ENCODE measurements around the gene SGCD.

SGCD gene

GRCh38 chr5:156698323-156698722 lies 371.4 kb downstream of the SGCD start:
- Histone ChIP-seq H4K91ac (ENCODE audit: low read length) (no peak overlapping the region), H3K27ac (ENCODE audit: low read length, poor library complexity, severe bottlenecking) (no peak overlapping the region), H3K79me1 (replicated peaks; ENCODE audit: low read length, poor library complexity, severe bottlenecking) (no peaks in the 10 kb centered on the region), H3K9ac (ENCODE audit: low read length) (no peak overlapping the region), H3K14ac (ENCODE audit: low read length in 2 of 2) (no peak overlapping the region), H3K4me3 (ENCODE audit: insufficient read depth in 1 of 2, low read depth in 1 of 2, low read length in 2 of 2) (no peak overlapping the region), H3K4me2 (ENCODE audit: low read length, poor library complexity, severe bottlenecking) (no peak overlapping the region), H3K4ac (ENCODE audit: low read depth in 1 of 2, low read length in 2 of 2) (no peak overlapping the region), H3K36me3 (ENCODE audit: control insufficient read depth in 1 of 2, insufficient read depth in 2 of 2, low read depth in 1 of 2, low read length in 2 of 2) (no peaks in the 10 kb centered on the region), H3K9me3 (ENCODE audit: control insufficient read depth, low read length) (no peaks in the 10 kb centered on the region), H2AK5ac (ENCODE audit: low read length, severe bottlenecking) (no peak overlapping the region), H2AFZ (ENCODE audit: low read depth, low read length) (no peak overlapping the region), H3K27me3 (ENCODE audit: control insufficient read depth in 1 of 2, insufficient read depth in 1 of 2, low read length in 2 of 2) (no peaks in the 10 kb centered on the region), H2BK15ac (ENCODE audit: low read depth, poor library complexity, severe bottlenecking) (no peak overlapping the region), H2BK5ac (ENCODE audit: low read depth, low read length, poor library complexity, severe bottlenecking) (no peak overlapping the region), H4K8ac (ENCODE audit: low read length) (no peak overlapping the region), H3K18ac (ENCODE audit: low read depth in 1 of 2, low read length in 2 of 2) (no peak overlapping the region), H3K23ac (ENCODE audit: low read length in 2 of 2) (no peak overlapping the region), H3K4me1 (ENCODE audit: control insufficient read depth, insufficient read depth, low read depth, low read length) (no peaks in the 10 kb centered on the region), H2BK120ac (ENCODE audit: low read depth, low read length) (no peak overlapping the region), H2BK12ac (ENCODE audit: low read length in 2 of 2) (no peak overlapping the region)
- no peak for DNase-seq
- WGBS = 60% methylated on average over 3 of the region's 3 CpGs

GRCh38 chr5:156699147-156699546 lies 372.2 kb downstream of the SGCD start:
- Histone ChIP-seq H3K4me1 (ENCODE audit: control insufficient read depth, insufficient read depth, low read depth, low read length) (no peaks in the 10 kb centered on the region), H2BK120ac (ENCODE audit: low read depth, low read length) (no peak overlapping the region), H3K4me2 (ENCODE audit: low read length, poor library complexity, severe bottlenecking) (no peak overlapping the region), H3K4me3 (ENCODE audit: insufficient read depth in 1 of 2, low read depth in 1 of 2, low read length in 2 of 2) (no peak overlapping the region), H3K4ac (ENCODE audit: low read depth in 1 of 2, low read length in 2 of 2) (no peak overlapping the region), H3K79me1 (replicated peaks; ENCODE audit: low read length, poor library complexity, severe bottlenecking) (no peaks in the 10 kb centered on the region), H4K8ac (ENCODE audit: low read length) (no peak overlapping the region), H2BK15ac (ENCODE audit: low read depth, poor library complexity, severe bottlenecking) (no peak overlapping the region), H2BK5ac (ENCODE audit: low read depth, low read length, poor library complexity, severe bottlenecking) (no peak overlapping the region), H3K18ac (ENCODE audit: low read depth in 1 of 2, low read length in 2 of 2) (no peak overlapping the region), H3K9me3 (ENCODE audit: control insufficient read depth, low read length) (no peaks in the 10 kb centered on the region), H2AK5ac (ENCODE audit: low read length, severe bottlenecking) (no peak overlapping the region), H2AFZ (ENCODE audit: low read depth, low read length) (no peak overlapping the region), H3K23ac (ENCODE audit: low read length in 2 of 2) (no peak overlapping the region), H3K9ac (ENCODE audit: low read length) (no peak overlapping the region), H4K91ac (ENCODE audit: low read length) (no peak overlapping the region), H3K27me3 (ENCODE audit: control insufficient read depth in 1 of 2, insufficient read depth in 1 of 2, low read length in 2 of 2) (no peaks in the 10 kb centered on the region), H3K36me3 (ENCODE audit: control insufficient read depth in 1 of 2, insufficient read depth in 2 of 2, low read depth in 1 of 2, low read length in 2 of 2) (no peaks in the 10 kb centered on the region), H3K14ac (ENCODE audit: low read length in 2 of 2) (no peak overlapping the region), H3K27ac (ENCODE audit: low read length, poor library complexity, severe bottlenecking) (no peak overlapping the region), H2BK12ac (ENCODE audit: low read length in 2 of 2) (no peak overlapping the region)
- WGBS = no CpG with 5 or more reads among the region's 1 CpG
- DNase-seq = no peak

GRCh38 chr5:156704139-156704538 lies 377.2 kb downstream of the SGCD start:
- Histone ChIP-seq H3K36me3 (ENCODE audit: control insufficient read depth in 1 of 2, insufficient read depth in 2 of 2, low read depth in 1 of 2, low read length in 2 of 2) (no peaks in the 10 kb centered on the region), H2BK15ac (ENCODE audit: low read depth, poor library complexity, severe bottlenecking) (no peak overlapping the region), H3K18ac (ENCODE audit: low read depth in 1 of 2, low read length in 2 of 2) (no peak overlapping the region), H2AFZ (ENCODE audit: low read depth, low read length) (no peak overlapping the region), H2BK120ac (ENCODE audit: low read depth, low read length) (no peak overlapping the region), H3K4me1 (ENCODE audit: control insufficient read depth, insufficient read depth, low read depth, low read length) (no peaks in the 10 kb centered on the region), H3K79me1 (replicated peaks; ENCODE audit: low read length, poor library complexity, severe bottlenecking) (no peaks in the 10 kb centered on the region), H2AK5ac (ENCODE audit: low read length, severe bottlenecking) (no peak overlapping the region), H3K27me3 (ENCODE audit: control insufficient read depth in 1 of 2, insufficient read depth in 1 of 2, low read length in 2 of 2) (no peaks in the 10 kb centered on the region), H3K9ac (ENCODE audit: low read length) (no peak overlapping the region), H2BK12ac (ENCODE audit: low read length in 2 of 2) (no peak overlapping the region), H3K14ac (ENCODE audit: low read length in 2 of 2) (no peak overlapping the region), H3K27ac (ENCODE audit: low read length, poor library complexity, severe bottlenecking) (no peak overlapping the region), H3K9me3 (ENCODE audit: control insufficient read depth, low read length) (no peaks in the 10 kb centered on the region), H2BK5ac (ENCODE audit: low read depth, low read length, poor library complexity, severe bottlenecking) (no peak overlapping the region), H3K23ac (ENCODE audit: low read length in 2 of 2) (no peak overlapping the region), H3K4me3 (ENCODE audit: insufficient read depth in 1 of 2, low read depth in 1 of 2, low read length in 2 of 2) (no peak overlapping the region), H4K91ac (ENCODE audit: low read length) (no peak overlapping the region), H3K4me2 (ENCODE audit: low read length, poor library complexity, severe bottlenecking) (no peak overlapping the region), H4K8ac (ENCODE audit: low read length) (no peak overlapping the region), H3K4ac (ENCODE audit: low read depth in 1 of 2, low read length in 2 of 2) (no peak overlapping the region)
- WGBS = 76% methylated on average over 3 of the region's 3 CpGs
- DNase-seq = no peak

- no peak overlapping the region for H4K8ac ChIP-seq (ENCODE audit: low read length)
- no peak overlapping the region for H4K91ac ChIP-seq (ENCODE audit: low read length)
- H3K4ac ChIP-seq (ENCODE audit: low read depth in 1 of 2, low read length in 2 of 2) = no peak overlapping the region
Observed at GRCh38 chr5:156706631-156707030, 379.7 kb downstream of the SGCD start.

More at GRCh38 chr5:156706631-156707030, 379.7 kb downstream of the SGCD start:
- Histone ChIP-seq H3K27me3 (ENCODE audit: control insufficient read depth in 1 of 2, insufficient read depth in 1 of 2, low read length in 2 of 2) (no peaks in the 10 kb centered on the region), H3K4me1 (ENCODE audit: control insufficient read depth, insufficient read depth, low read depth, low read length) (no peaks in the 10 kb centered on the region), H3K27ac (ENCODE audit: low read length, poor library complexity, severe bottlenecking) (no peak overlapping the region), H3K9ac (ENCODE audit: low read length) (no peak overlapping the region), H2BK15ac (ENCODE audit: low read depth, poor library complexity, severe bottlenecking) (no peak overlapping the region), H2AK5ac (ENCODE audit: low read length, severe bottlenecking) (no peak overlapping the region), H2BK120ac (ENCODE audit: low read depth, low read length) (no peak overlapping the region), H3K23ac (ENCODE audit: low read length in 2 of 2) (no peak overlapping the region), H2BK5ac (ENCODE audit: low read depth, low read length, poor library complexity, severe bottlenecking) (no peak overlapping the region), H3K4me3 (ENCODE audit: insufficient read depth in 1 of 2, low read depth in 1 of 2, low read length in 2 of 2) (no peak overlapping the region), H3K36me3 (ENCODE audit: control insufficient read depth in 1 of 2, insufficient read depth in 2 of 2, low read depth in 1 of 2, low read length in 2 of 2) (no peaks in the 10 kb centered on the region), H3K18ac (ENCODE audit: low read depth in 1 of 2, low read length in 2 of 2) (no peak overlapping the region), H3K9me3 (ENCODE audit: control insufficient read depth, low read length) (no peaks in the 10 kb centered on the region), H3K4me2 (ENCODE audit: low read length, poor library complexity, severe bottlenecking) (no peak overlapping the region), H2AFZ (ENCODE audit: low read depth, low read length) (no peak overlapping the region), H3K79me1 (replicated peaks; ENCODE audit: low read length, poor library complexity, severe bottlenecking) (no peaks in the 10 kb centered on the region), H3K14ac (ENCODE audit: low read length in 2 of 2) (no peak overlapping the region), H2BK12ac (ENCODE audit: low read length in 2 of 2) (no peak overlapping the region)
- DNase-seq = no peak

Measured in mesenchymal stem cell (in vitro differentiated cells and primary cell).